Fibroblast of skin of left biceps (primary cell): ENCODE data around the gene PLTP.

Experiments
- DNase-seq, 2 experiments: peaks; one replicate each; pipeline ENCODE4 v3.0.0-alpha.2; 2013; ENCODE audit warnings: low read depth in 2 of 2

Gene PLTP

GRCh38 chr20:45898285-45898684 is 13.7 kb downstream of the PLTP start:
- DNase-seq: no peak

GRCh38 chr20:45897692-45898091 is 14.3 kb downstream of the PLTP start:
- DNase-seq: no peak

GRCh38 chr20:45897289-45897688 is 14.7 kb downstream of the PLTP start:
- no peak for DNase-seq

GRCh38 chr20:45896641-45897161 is 15.3 kb downstream of the PLTP start:
- no peak for DNase-seq

GRCh38 chr20:45894797-45895196 is 17.2 kb downstream of the PLTP start:
- DNase-seq: no peak

- no peak for DNase-seq
Observed at GRCh38 chr20:45893831-45894230, 18.1 kb downstream of the PLTP start.

GRCh38 chr20:45892828-45893500 is 19.0 kb downstream of the PLTP start:
- DNase-seq: no peak

GRCh38 chr20:45892049-45892825 is 19.7 kb downstream of the PLTP start:
- no peak for DNase-seq

- peak; percentile 77 to 82 for DNase-seq
Observed at GRCh38 chr20:45890985-45891983, 20.7 kb downstream of the PLTP start, which contains the start of the genes CTSA and NEURL2. CTSA (plus strand) TSS chr20:45891335; CDS start chr20:45891569, 234 bp downstream. NEURL2 (minus strand) TSS chr20:45891208; CDS start chr20:45890991, 217 bp downstream.

GRCh38 chr20:45890077-45890984 is 21.6 kb downstream of the PLTP start:
- peak; percentile 40 to 45 for DNase-seq

- DNase-seq: no peak
Observed at GRCh38 chr20:45888681-45889080, 23.3 kb downstream of the PLTP start.

GRCh38 chr20:45887346-45887715 is 24.6 kb downstream of the PLTP start, which contains the start of gene SPATA25:
SPATA25 (minus strand) TSS chr20:45887622; CDS start chr20:45887590, 32 bp downstream.
- DNase-seq: no peak

GRCh38 chr20:45886590-45887345 is 25.2 kb downstream of the PLTP start:
- no peak for DNase-seq

GRCh38 chr20:45883100-45883469 is 28.9 kb downstream of the PLTP start:
- no peak for DNase-seq

- DNase-seq: no peak
Observed at GRCh38 chr20:45882469-45883099, 29.4 kb downstream of the PLTP start.

GRCh38 chr20:45880988-45881788 is 30.8 kb downstream of the PLTP start, which contains the start of gene ZSWIM1:
ZSWIM1 (plus strand) TSS chr20:45881227; CDS start chr20:45882593, 1,366 bp downstream.
- DNase-seq: peak; percentile 97 to 98

- no peak for DNase-seq
Observed at GRCh38 chr20:45878076-45878761, 33.7 kb downstream of the PLTP start.

GRCh38 chr20:45874576-45874975 is 37.4 kb downstream of the PLTP start:
- DNase-seq: no peak
